Measurements from ENCODE around the gene SPTLC3.

SPTLC3 gene

DNA sequence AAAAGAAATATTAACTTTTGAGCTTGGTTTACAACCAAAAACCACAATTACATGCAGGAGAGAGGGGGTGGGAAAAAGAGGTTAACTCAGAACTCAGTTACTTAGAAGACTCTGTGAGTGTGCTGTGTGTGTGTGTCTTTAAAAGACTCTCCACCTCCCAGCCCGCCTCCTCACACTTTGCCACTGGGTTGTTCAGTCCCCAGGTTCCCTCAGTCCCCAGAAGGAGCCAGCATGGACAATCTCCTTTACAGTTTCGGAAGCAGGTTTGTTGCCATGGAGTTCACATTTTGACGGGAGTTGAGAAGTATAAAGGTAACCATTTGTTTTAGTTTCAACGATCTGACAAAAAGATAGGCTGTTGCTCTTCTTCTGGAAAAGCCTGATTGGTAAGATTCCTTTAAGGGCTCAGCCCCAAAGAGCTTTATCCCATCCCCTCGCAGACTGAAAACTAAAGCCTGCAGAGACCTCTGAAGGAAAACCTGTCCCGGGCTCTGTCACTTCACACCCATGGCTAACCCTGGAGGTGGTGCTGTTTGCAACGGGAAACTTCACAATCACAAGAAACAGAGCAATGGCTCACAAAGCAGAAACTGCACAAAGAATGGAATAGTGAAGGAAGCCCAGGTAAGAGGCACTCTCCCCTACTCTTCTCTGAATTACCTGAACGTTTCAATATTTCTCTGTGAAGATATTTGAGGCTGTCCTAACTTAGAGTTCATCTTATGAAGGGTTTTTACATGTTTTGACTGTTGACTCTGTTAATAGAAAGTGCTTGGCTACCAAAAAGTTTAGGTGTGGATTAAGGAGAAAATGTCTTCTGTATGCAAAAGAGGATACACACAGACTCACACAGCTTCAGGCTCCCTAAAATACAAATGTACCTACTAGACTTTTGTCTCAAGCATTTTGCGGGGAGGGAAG is at the start of gene SPTLC3:
Gene SPTLC3 (plus strand): TSS at position 212 of the 921 bp plus-strand sequence. CDS start 296 bp downstream, at position 508.
- no peaks in the 10 kb centered on the region for H3K27me3 ChIP-seq (ENCODE audit: control insufficient read depth in 1 of 2, insufficient read depth in 2 of 2, low read length in 2 of 2)

DNA sequence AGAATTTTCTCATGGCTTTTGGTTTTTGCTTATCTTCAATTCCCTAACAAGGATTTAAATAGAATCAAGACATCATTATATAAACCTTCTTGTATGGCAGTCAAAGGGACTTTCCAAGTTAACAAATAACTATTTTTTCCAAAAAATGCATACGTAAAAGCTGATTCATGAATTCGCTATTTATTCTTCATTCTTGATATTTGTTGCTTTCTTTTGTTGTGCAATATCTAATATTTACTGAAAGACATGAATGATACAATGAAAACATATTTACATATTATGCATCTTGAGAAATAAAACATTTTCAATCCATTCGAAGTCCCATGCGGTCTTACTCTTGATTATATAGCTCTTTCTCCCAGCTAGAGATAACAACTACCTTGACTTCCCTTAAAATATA is 47.0 kb upstream of the SPTLC3 start:
- H3K36me3 ChIP-seq (ENCODE audit: control insufficient read depth in 1 of 2, insufficient read depth in 2 of 2, low read length in 2 of 2): no peaks in the 10 kb centered on the region
- no peaks in the 10 kb centered on the region for H3K9me3 ChIP-seq (ENCODE audit: control insufficient read depth in 1 of 2, low read length in 2 of 2)
- no peak overlapping the region for H3K9ac ChIP-seq (ENCODE audit: low read depth in 1 of 2, low read length in 2 of 2)
- H3K27ac ChIP-seq (ENCODE audit: low read depth, low read length): no peak overlapping the region
- H3K27me3 ChIP-seq (ENCODE audit: control insufficient read depth in 1 of 2, insufficient read depth in 2 of 2, low read length in 2 of 2): no peaks in the 10 kb centered on the region
- H3K4me1 ChIP-seq (ENCODE audit: control insufficient read depth in 1 of 2, insufficient read depth in 2 of 2, low read length in 2 of 2): no peaks in the 10 kb centered on the region
- no peak overlapping the region for H3K4me3 ChIP-seq (ENCODE audit: low read depth in 1 of 2, low read length in 2 of 2)

More for the DNA sequence above, at the start of gene SPTLC3:
- Histone ChIP-seq H3K4me1 (ENCODE audit: control insufficient read depth in 1 of 2, insufficient read depth in 2 of 2, low read length in 2 of 2) (peaks cover 18 to 25% of the 10 kb centered on the region in 2 donors), H3K4me3 (ENCODE audit: low read depth in 1 of 2, low read length in 2 of 2) (peak within 1 kb of the TSS; percentile 77 to 79), H3K36me3 (ENCODE audit: control insufficient read depth in 1 of 2, insufficient read depth in 2 of 2, low read length in 2 of 2) (no peaks in the 10 kb centered on the region), H3K9ac (ENCODE audit: low read depth in 1 of 2, low read length in 2 of 2) (peak within 1 kb of the TSS; percentile 26 to 62), H3K27ac (ENCODE audit: low read depth, low read length) (no peak within 1 kb of the TSS), H3K9me3 (ENCODE audit: control insufficient read depth in 1 of 2, low read length in 2 of 2) (no peaks in the 10 kb centered on the region)

DNA sequence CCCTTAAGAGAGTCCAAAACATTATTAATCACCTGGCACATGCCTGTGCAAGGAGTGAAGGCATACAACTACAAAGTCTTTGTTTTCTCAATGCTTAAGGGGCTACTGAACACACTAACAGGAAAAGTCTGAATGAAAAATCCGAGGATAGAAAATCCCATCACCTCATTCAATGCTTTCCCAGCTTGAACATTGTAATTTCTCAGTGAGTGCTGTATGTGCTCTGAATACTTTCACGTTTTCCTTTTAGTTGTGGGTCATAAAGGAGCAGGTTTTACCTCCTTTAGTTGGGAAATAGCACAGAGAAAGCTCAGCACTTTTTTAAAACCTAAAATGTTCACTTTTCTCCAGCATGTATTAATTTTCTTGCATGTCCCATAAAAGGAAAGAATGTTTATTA is 45.9 kb upstream of the SPTLC3 start:
- Histone ChIP-seq H3K9me3 (ENCODE audit: control insufficient read depth in 1 of 2, low read length in 2 of 2) (no peaks in the 10 kb centered on the region), H3K9ac (ENCODE audit: low read depth in 1 of 2, low read length in 2 of 2) (no peak overlapping the region), H3K27me3 (ENCODE audit: control insufficient read depth in 1 of 2, insufficient read depth in 2 of 2, low read length in 2 of 2) (no peaks in the 10 kb centered on the region), H3K27ac (ENCODE audit: low read depth, low read length) (no peak overlapping the region), H3K36me3 (ENCODE audit: control insufficient read depth in 1 of 2, insufficient read depth in 2 of 2, low read length in 2 of 2) (no peaks in the 10 kb centered on the region), H3K4me3 (ENCODE audit: low read depth in 1 of 2, low read length in 2 of 2) (no peak overlapping the region), H3K4me1 (ENCODE audit: control insufficient read depth in 1 of 2, insufficient read depth in 2 of 2, low read length in 2 of 2) (no peaks in the 10 kb centered on the region)

DNA sequence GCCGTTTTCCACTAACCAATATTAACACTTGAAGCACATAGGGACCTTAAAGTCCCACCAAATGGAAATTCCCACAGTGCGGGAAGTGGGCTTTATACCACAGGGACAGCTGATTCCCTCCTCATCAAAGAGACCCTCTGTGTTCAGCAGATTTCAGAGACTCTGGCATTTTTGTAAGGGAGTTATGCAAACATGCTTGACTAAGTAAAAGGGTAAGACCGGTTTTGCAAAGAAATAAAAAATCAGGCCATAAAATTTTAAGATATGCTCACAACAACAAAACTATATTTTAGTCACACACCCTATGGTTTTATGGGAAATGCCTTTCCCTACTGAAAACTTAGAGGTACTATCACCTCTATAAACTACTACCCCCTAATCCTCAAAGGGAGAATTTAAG is 45.4 kb upstream of the SPTLC3 start:
- Histone ChIP-seq H3K27ac (ENCODE audit: low read depth, low read length) (no peak overlapping the region), H3K27me3 (ENCODE audit: control insufficient read depth in 1 of 2, insufficient read depth in 2 of 2, low read length in 2 of 2) (no peaks in the 10 kb centered on the region), H3K36me3 (ENCODE audit: control insufficient read depth in 1 of 2, insufficient read depth in 2 of 2, low read length in 2 of 2) (no peaks in the 10 kb centered on the region), H3K9ac (ENCODE audit: low read depth in 1 of 2, low read length in 2 of 2) (no peak overlapping the region), H3K4me1 (ENCODE audit: control insufficient read depth in 1 of 2, insufficient read depth in 2 of 2, low read length in 2 of 2) (no peaks in the 10 kb centered on the region), H3K9me3 (ENCODE audit: control insufficient read depth in 1 of 2, low read length in 2 of 2) (no peaks in the 10 kb centered on the region), H3K4me3 (ENCODE audit: low read depth in 1 of 2, low read length in 2 of 2) (no peak overlapping the region)

DNA sequence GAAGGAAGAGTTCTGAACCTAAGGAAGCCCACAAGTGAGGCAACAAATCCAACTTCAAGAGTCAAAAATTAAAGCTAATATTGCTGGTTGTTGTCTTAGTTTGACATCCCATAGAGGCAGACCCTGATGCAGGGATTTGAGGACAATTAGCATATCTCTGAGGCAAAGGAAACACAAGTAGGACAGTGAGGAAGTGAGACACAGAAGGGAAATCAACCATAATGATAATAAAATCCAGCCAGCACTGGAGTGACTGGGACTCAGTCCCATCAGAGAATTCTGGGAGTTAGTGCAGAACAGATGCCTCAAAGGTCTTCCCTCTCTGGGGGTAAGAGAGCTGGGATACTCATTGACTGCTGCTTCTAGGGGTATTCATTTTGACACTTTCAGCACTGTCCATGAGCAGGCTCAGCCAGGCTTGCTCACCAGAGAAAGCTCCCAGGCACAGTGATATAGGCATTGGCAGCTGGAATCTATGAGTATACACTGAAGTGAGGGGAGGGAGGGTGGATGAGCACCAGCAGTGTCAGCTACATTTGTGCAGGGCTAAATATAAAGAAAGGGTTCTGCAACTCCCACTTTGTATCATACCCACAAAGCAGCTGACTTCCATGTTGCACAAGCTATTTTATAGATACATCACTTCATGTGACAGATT is 43.4 kb upstream of the SPTLC3 start:
- no peaks in the 10 kb centered on the region for H3K27me3 ChIP-seq (ENCODE audit: control insufficient read depth in 1 of 2, insufficient read depth in 2 of 2, low read length in 2 of 2)

DNA sequence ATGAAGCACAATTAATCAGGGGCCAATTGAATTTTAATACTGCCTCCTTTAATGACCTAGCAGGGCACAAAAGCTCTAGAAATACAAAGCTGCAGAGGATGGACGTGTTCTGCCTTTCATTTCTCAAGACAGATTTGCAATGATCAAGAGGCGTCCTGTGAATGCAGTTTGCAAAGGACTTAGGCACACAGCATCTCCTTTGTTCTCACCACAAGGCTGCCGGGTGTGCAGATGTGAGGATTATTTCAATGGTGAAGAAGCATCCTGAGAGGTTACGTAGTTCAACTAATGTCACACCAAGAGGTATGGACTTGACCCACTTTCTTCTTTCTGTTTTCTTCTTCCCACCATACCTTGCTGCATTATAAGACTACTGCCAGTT is 42.9 kb upstream of the SPTLC3 start:
- Histone ChIP-seq H3K9ac (ENCODE audit: low read depth in 1 of 2, low read length in 2 of 2) (no peak overlapping the region), H3K4me3 (ENCODE audit: low read depth in 1 of 2, low read length in 2 of 2) (no peak overlapping the region), H3K27ac (ENCODE audit: low read depth, low read length) (no peak overlapping the region), H3K27me3 (ENCODE audit: control insufficient read depth in 1 of 2, insufficient read depth in 2 of 2, low read length in 2 of 2) (no peaks in the 10 kb centered on the region), H3K4me1 (ENCODE audit: control insufficient read depth in 1 of 2, insufficient read depth in 2 of 2, low read length in 2 of 2) (no peaks in the 10 kb centered on the region), H3K9me3 (ENCODE audit: control insufficient read depth in 1 of 2, low read length in 2 of 2) (peaks cover 0 to 4% of the 10 kb centered on the region in 2 donors), H3K36me3 (ENCODE audit: control insufficient read depth in 1 of 2, insufficient read depth in 2 of 2, low read length in 2 of 2) (no peaks in the 10 kb centered on the region)

More for the DNA sequence above, 43.4 kb upstream of the SPTLC3 start:
- no peak overlapping the region for H3K4me3 ChIP-seq (ENCODE audit: low read depth in 1 of 2, low read length in 2 of 2)
- no peak overlapping the region for H3K9ac ChIP-seq (ENCODE audit: low read depth in 1 of 2, low read length in 2 of 2)
- H3K4me1 ChIP-seq (ENCODE audit: control insufficient read depth in 1 of 2, insufficient read depth in 2 of 2, low read length in 2 of 2): no peaks in the 10 kb centered on the region
- no peak overlapping the region for H3K27ac ChIP-seq (ENCODE audit: low read depth, low read length)
- no peaks in the 10 kb centered on the region for H3K36me3 ChIP-seq (ENCODE audit: control insufficient read depth in 1 of 2, insufficient read depth in 2 of 2, low read length in 2 of 2)
- H3K9me3 ChIP-seq (ENCODE audit: control insufficient read depth in 1 of 2, low read length in 2 of 2): peaks cover 0 to 4% of the 10 kb centered on the region in 2 donors

DNA sequence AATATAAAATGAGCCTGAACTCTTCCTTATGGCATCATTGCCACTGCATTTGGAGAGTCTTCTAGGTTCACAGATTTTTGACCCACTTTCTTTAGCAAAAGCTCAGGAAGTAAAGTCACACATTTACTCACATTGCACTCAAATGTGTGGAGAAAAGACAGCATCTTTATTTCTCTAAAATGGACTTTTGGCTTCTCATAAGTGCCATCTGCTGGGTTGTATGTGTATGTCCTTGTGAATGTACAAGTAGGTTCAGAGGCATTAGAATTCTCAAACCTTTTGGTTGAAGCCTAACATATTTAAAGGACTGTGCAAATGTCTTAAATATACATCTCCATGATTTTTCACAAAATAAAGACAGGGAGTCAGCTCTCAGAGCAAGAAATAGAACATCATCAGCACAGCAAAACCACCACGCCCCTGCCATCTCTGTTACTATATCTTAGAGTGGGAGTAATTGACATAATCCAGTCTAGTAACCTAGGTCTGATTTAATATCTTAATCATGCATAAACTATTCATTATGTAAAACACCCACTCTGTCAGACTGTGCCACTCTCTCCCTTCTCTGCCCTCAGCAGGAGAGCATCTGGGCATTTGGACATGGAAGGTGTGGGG is 42.2 kb upstream of the SPTLC3 start:
- Histone ChIP-seq H3K27me3 (ENCODE audit: control insufficient read depth in 1 of 2, insufficient read depth in 2 of 2, low read length in 2 of 2) (no peaks in the 10 kb centered on the region), H3K36me3 (ENCODE audit: control insufficient read depth in 1 of 2, insufficient read depth in 2 of 2, low read length in 2 of 2) (no peaks in the 10 kb centered on the region), H3K9me3 (ENCODE audit: control insufficient read depth in 1 of 2, low read length in 2 of 2) (peaks cover 0 to 4% of the 10 kb centered on the region in 2 donors), H3K4me1 (ENCODE audit: control insufficient read depth in 1 of 2, insufficient read depth in 2 of 2, low read length in 2 of 2) (no peaks in the 10 kb centered on the region), H3K4me3 (ENCODE audit: low read depth in 1 of 2, low read length in 2 of 2) (no peak overlapping the region), H3K27ac (ENCODE audit: low read depth, low read length) (no peak overlapping the region), H3K9ac (ENCODE audit: low read depth in 1 of 2, low read length in 2 of 2) (no peak overlapping the region)

DNA sequence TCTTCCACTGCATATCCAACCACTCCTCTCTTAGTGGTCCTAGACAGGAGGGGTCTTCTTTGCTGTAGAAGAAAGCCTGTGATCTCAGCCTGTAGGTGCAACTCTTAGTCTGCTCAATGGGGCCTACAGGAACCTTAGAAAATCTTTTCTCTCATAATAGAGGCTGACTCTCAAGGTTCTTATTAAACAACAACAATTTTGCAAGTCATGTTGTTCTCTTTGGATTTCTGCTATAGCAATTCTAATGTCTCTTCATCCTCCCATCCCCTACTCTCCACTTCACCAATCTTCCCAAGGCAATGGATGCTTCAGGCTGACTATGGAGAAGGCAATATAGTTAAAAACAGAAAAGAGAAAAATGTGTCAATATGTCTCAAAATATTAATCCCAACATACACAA is 40.8 kb upstream of the SPTLC3 start:
- Histone ChIP-seq H3K4me3 (ENCODE audit: low read depth in 1 of 2, low read length in 2 of 2) (no peak overlapping the region), H3K4me1 (ENCODE audit: control insufficient read depth in 1 of 2, insufficient read depth in 2 of 2, low read length in 2 of 2) (no peaks in the 10 kb centered on the region), H3K36me3 (ENCODE audit: control insufficient read depth in 1 of 2, insufficient read depth in 2 of 2, low read length in 2 of 2) (no peaks in the 10 kb centered on the region), H3K27ac (ENCODE audit: low read depth, low read length) (no peak overlapping the region), H3K27me3 (ENCODE audit: control insufficient read depth in 1 of 2, insufficient read depth in 2 of 2, low read length in 2 of 2) (no peaks in the 10 kb centered on the region), H3K9ac (ENCODE audit: low read depth in 1 of 2, low read length in 2 of 2) (no peak overlapping the region), H3K9me3 (ENCODE audit: control insufficient read depth in 1 of 2, low read length in 2 of 2) (peaks cover 0 to 4% of the 10 kb centered on the region in 2 donors)

DNA sequence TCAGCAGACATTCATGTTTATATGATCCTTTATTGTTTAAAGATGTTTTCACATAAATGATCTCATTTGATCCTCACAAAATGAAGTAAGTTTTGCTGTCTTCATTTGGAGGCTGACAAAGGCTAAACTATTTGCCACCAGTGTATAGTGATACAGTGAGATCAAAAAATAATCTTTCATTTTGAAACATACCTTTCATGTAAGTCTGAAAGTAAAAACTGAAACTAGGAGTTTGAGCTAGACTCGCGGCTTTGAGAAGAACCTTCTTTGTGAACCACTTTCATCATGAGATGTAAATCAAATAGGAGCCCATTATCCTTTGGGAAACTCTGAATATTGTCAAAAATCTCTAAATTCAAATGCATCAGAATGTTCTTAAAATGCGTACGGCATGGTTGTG is 40.3 kb upstream of the SPTLC3 start:
- H3K4me1 ChIP-seq (ENCODE audit: control insufficient read depth in 1 of 2, insufficient read depth in 2 of 2, low read length in 2 of 2): no peaks in the 10 kb centered on the region
- no peak overlapping the region for H3K27ac ChIP-seq (ENCODE audit: low read depth, low read length)
- no peak overlapping the region for H3K9ac ChIP-seq (ENCODE audit: low read depth in 1 of 2, low read length in 2 of 2)
- no peaks in the 10 kb centered on the region for H3K27me3 ChIP-seq (ENCODE audit: control insufficient read depth in 1 of 2, insufficient read depth in 2 of 2, low read length in 2 of 2)
- peaks cover 0 to 4% of the 10 kb centered on the region in 2 donors for H3K9me3 ChIP-seq (ENCODE audit: control insufficient read depth in 1 of 2, low read length in 2 of 2)
- H3K36me3 ChIP-seq (ENCODE audit: control insufficient read depth in 1 of 2, insufficient read depth in 2 of 2, low read length in 2 of 2): no peaks in the 10 kb centered on the region
- H3K4me3 ChIP-seq (ENCODE audit: low read depth in 1 of 2, low read length in 2 of 2): no peak overlapping the region

DNA sequence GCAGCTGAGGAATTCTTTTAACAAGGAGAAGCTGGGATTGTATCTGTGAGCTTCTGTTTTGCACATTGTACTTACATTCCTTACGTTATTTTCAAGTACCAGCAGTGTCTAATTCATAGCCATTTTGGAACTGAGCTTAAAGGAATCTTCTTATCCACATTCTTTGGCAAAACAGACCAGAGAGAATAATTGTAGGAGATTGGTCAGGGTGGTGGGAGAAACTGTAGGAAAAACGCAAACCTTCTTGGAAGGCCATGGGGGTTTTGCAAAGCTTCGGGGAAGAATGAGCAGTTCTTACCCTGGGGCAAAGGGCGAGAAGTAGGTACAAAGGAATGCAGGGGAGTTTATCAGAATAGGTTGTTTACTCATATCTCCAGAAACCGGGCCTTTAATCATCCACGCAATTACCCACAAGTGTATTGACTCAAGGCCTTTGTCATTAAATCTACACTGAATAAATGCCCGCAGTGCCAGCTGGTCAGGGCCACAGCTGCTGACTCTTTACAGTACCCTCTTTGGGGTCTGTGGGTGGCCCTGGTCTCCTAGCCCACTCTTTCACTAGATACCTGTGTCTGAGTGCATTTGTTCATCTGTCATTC is 39.6 kb upstream of the SPTLC3 start:
- H3K9ac ChIP-seq (ENCODE audit: low read depth in 1 of 2, low read length in 2 of 2): no peak overlapping the region
- H3K27me3 ChIP-seq (ENCODE audit: control insufficient read depth in 1 of 2, insufficient read depth in 2 of 2, low read length in 2 of 2): no peaks in the 10 kb centered on the region
- H3K4me1 ChIP-seq (ENCODE audit: control insufficient read depth in 1 of 2, insufficient read depth in 2 of 2, low read length in 2 of 2): no peaks in the 10 kb centered on the region
- no peak overlapping the region for H3K27ac ChIP-seq (ENCODE audit: low read depth, low read length)
- peaks cover 0 to 4% of the 10 kb centered on the region in 2 donors for H3K9me3 ChIP-seq (ENCODE audit: control insufficient read depth in 1 of 2, low read length in 2 of 2)
- no peak overlapping the region for H3K4me3 ChIP-seq (ENCODE audit: low read depth in 1 of 2, low read length in 2 of 2)
- no peaks in the 10 kb centered on the region for H3K36me3 ChIP-seq (ENCODE audit: control insufficient read depth in 1 of 2, insufficient read depth in 2 of 2, low read length in 2 of 2)
